HepG2 (cell line): ENCODE measurements around the gene SORD.

Experiments
- ARID5B ChIP-seq: IDR thresholded peaks from 2 replicates; pipeline ENCODE4 v1.4.0; 2020; ENCODE audit warnings: mild to moderate bottlenecking, missing genetic modification reagents
- ATF3 ChIP-seq: sonication (generic); formaldehyde crosslinking; IDR thresholded peaks from 2 replicates; pipeline ENCODE4 v1.4.0; 2020; ENCODE audit warnings: missing genetic modification reagents
- ELF1 ChIP-seq: sonication (generic); formaldehyde crosslinking; IDR thresholded peaks from 2 replicates; pipeline ENCODE4 v1.4.0; 2020; ENCODE audit warnings: missing genetic modification reagents
- MAZ ChIP-seq, 2 experiments: sonication (generic) in 1 of 2; formaldehyde crosslinking in 1 of 2; IDR thresholded peaks; 2 replicates each; pipeline versions ENCODE4 v1.5.0 to v1.6.1; 2012 to 2020; ENCODE audit warnings: low read depth in 2 of 2, mild to moderate bottlenecking in 2 of 2, borderline replicate concordance in 1 of 2, improper control_type of control experiment in 1 of 2, low read length in 1 of 2, missing genetic modification reagents in 1 of 2, moderate library complexity in 1 of 2
- PRDM10 ChIP-seq: sonication (generic); formaldehyde crosslinking; IDR thresholded peaks from 2 replicates; pipeline ENCODE4 v1.4.0; 2020; ENCODE audit warnings: low read depth, missing genetic modification reagents
- PTBP1 ChIP-seq: fragments of 200-400 bp; formaldehyde crosslinking; IDR thresholded peaks from 2 replicates; pipeline ENCODE4 v1.6.1; 2018; ENCODE audit warnings: low read length, low read depth; ENCODE audit not compliant: poor library complexity, severe bottlenecking
- SIN3A ChIP-seq: IDR thresholded peaks from 2 replicates; pipeline ENCODE4 v1.6.1; 2011; ENCODE audit warnings: low read depth, mild to moderate bottlenecking, control low read depth, low read length, borderline replicate concordance
- SOX5 ChIP-seq: IDR thresholded peaks from 2 replicates; pipeline ENCODE4 v1.6.1; 2016; ENCODE audit warnings: borderline replicate concordance
- ZBTB20 ChIP-seq: sonication (generic); formaldehyde crosslinking; IDR thresholded peaks from 2 replicates; pipeline ENCODE4 v1.8.1; 2023; ENCODE audit warnings: missing genetic modification reagents, low read depth, mild to moderate bottlenecking, borderline replicate concordance
- ZNF766 ChIP-seq: sonication (generic); formaldehyde crosslinking; IDR thresholded peaks from 2 replicates; pipeline ENCODE4 v1.5.0; 2020; ENCODE audit warnings: missing genetic modification reagents, borderline replicate concordance
- ZNF839 ChIP-seq: sonication (generic); formaldehyde crosslinking; IDR thresholded peaks from 2 replicates; pipeline ENCODE4 v1.4.0; 2020; ENCODE audit warnings: missing genetic modification reagents, mild to moderate bottlenecking, borderline replicate concordance
- TF ChIP-seq, protein P1 (sequence below): sonication (generic); formaldehyde crosslinking; IDR thresholded peaks from 2 replicates; pipeline ENCODE4 v1.9.0; 2022; ENCODE audit warnings: low read depth, missing genetic modification reagents

DNA sequence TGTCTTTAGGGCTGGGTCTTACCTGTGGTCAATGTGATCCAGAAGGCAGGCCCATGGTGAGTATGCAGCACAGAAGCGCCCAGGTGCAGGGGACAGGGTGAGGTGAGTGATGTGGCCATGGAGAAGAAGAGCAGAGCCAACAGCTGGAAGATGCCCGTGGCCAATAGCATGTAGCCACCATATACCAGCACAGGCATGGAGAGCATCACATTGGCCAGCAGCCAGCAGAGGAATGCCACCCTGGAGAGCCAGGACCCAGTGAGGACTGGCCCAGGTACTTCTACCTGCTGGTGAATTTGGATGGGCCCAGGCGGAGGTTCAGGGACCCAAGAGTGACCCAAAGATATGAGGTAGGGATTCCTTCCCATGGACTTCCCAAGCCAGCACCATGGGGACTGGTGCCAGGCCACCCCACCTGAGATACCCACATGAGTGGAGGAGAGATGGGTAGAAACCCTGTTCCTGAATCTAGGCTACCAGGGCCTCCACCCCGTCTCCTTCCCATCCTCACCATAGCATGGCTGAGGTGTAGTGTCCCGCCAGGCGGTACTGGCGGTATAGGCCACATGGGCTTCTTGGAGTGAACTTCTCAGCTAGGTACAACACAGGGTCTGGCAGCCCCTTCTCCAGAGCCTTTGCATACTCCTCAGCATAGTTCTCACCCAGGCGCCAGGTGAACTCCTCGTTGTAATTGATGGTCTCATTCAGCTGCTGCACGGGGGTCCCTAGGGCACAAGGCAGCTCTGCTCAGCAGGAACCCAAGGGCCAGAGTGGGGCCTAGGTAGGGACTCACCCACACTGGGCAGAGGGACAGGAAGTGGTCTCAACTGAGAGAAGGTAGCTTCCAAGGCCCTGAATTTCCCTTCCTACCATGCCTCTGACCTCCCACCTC is 97.3 kb downstream of the SORD start:
- TF ChIP-seq PRDM10 (CRISPR knock-in tag) (no peak), PTBP1 (no peak), SIN3A (no peak), ARID5B (CRISPR knock-in tag) (no peak), ZNF766 (CRISPR knock-in tag) (no peak), MAZ (IDR thresholded peaks at IDR 0.05; ENCODE audit: borderline replicate concordance, low read depth, low read length) (no peak), MAZ (CRISPR knock-in tag; IDR thresholded peaks at IDR 0.05; ENCODE audit: low read depth) (no peak), ELF1 (CRISPR knock-in tag) (no peak), ZNF839 (CRISPR knock-in tag) (no peak), SOX5 (CRISPR knock-in tag) (no peak), ZBTB20 (CRISPR knock-in tag) (no peak), ATF3 (CRISPR knock-in tag) (no peak)
- TF ChIP-seq, protein P1, sequence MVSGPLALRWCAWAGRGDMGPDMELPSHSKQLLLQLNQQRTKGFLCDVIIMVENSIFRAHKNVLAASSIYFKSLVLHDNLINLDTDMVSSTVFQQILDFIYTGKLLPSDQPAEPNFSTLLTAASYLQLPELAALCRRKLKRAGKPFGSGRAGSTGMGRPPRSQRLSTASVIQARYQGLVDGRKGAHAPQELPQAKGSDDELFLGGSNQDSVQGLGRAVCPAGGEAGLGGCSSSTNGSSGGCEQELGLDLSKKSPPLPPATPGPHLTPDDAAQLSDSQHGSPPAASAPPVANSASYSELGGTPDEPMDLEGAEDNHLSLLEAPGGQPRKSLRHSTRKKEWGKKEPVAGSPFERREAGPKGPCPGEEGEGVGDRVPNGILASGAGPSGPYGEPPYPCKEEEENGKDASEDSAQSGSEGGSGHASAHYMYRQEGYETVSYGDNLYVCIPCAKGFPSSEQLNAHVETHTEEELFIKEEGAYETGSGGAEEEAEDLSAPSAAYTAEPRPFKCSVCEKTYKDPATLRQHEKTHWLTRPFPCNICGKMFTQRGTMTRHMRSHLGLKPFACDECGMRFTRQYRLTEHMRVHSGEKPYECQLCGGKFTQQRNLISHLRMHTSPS (CRISPR knock-in tag) = no peak
